ENCODE data around the gene CERS5.

CERS5 gene

DNA sequence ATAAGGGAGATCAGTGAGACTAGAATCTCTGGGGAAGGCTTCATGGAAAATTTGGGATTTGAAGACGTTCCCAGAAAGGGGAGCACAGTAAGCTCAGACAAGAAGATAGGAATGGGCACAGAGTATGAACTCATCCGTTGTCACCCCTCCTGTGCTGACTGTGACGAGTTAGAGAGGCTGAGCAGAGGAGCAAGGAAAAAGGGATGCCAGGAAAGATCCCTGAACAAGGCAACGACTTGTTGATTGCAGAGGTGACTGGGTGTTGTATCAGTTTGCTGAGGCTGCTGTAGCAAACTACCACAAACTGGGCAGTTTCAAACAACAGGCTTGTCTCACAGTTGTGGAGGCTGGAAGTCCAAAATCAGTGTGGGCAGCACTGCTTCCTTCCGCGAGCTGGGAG lies 69.2 kb downstream of the CERS5 start:
- TF ChIP-seq, protein P1, sequence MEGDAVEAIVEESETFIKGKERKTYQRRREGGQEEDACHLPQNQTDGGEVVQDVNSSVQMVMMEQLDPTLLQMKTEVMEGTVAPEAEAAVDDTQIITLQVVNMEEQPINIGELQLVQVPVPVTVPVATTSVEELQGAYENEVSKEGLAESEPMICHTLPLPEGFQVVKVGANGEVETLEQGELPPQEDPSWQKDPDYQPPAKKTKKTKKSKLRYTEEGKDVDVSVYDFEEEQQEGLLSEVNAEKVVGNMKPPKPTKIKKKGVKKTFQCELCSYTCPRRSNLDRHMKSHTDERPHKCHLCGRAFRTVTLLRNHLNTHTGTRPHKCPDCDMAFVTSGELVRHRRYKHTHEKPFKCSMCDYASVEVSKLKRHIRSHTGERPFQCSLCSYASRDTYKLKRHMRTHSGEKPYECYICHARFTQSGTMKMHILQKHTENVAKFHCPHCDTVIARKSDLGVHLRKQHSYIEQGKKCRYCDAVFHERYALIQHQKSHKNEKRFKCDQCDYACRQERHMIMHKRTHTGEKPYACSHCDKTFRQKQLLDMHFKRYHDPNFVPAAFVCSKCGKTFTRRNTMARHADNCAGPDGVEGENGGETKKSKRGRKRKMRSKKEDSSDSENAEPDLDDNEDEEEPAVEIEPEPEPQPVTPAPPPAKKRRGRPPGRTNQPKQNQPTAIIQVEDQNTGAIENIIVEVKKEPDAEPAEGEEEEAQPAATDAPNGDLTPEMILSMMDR (IDR thresholded peaks at IDR 0.05; ENCODE audit: borderline replicate concordance, control extremely low read depth, extremely low read depth, insufficient read depth, missing control alignments) = no peak
- in situ Hi-C loops (cut with MboI; ENCODE audit: low sequenced_read_pairs, unreplicated experiment) = no loop called here
- DNase-seq (ENCODE audit: low spot score) = no peak

DNA sequence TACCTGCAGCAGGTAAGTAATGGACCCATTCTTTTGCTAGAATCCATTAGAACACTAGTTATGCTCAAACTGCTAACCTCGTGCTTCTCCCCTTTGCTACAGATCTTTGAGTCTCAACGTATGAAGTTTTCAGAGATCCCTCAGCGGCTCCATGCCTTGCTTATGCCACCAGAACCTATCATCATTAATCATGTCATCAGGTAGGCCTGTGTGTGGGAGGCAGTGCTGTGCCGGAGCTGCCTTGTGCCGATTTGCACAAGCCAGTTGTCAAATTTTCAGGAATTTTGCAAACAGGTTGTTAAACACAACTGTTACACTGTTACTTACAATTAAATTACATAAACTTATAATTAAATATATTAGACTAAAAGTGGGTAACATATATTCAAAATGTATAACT lies 76.8 kb downstream of the CERS5 start:
- TF ChIP-seq, protein P1 (IDR thresholded peaks at IDR 0.05; ENCODE audit: borderline replicate concordance, control extremely low read depth, extremely low read depth, insufficient read depth, missing control alignments) = no peak
- in situ Hi-C loops (cut with MboI; ENCODE audit: low sequenced_read_pairs, unreplicated experiment) = no loop called here
- no peak for DNase-seq (ENCODE audit: low spot score)

DNA sequence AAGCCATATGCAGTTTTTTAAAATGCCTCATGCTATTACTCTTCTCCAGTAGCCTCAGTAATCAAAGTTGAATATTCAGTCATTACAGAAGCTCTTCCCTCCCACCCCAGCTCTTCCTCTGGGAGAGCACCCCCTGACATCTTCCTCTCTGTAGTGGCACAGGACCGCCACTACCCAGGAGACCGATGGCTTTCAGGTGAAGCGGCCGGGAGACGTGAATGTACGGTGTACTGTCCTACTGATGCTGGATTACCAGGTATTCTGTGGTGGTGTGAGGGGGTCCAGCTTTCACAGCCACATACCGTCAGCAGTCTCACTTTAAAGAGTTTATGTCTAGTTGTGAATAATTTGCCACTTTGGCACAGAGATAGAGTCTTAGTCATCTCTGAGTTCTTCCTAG lies 77.4 kb downstream of the CERS5 start:
- in situ Hi-C loops (cut with MboI; ENCODE audit: low sequenced_read_pairs, unreplicated experiment) = no loop called here
- TF ChIP-seq, protein P1 (IDR thresholded peaks at IDR 0.05; ENCODE audit: borderline replicate concordance, control extremely low read depth, extremely low read depth, insufficient read depth, missing control alignments) = no peak
- DNase-seq (ENCODE audit: low spot score) = no peak

DNA sequence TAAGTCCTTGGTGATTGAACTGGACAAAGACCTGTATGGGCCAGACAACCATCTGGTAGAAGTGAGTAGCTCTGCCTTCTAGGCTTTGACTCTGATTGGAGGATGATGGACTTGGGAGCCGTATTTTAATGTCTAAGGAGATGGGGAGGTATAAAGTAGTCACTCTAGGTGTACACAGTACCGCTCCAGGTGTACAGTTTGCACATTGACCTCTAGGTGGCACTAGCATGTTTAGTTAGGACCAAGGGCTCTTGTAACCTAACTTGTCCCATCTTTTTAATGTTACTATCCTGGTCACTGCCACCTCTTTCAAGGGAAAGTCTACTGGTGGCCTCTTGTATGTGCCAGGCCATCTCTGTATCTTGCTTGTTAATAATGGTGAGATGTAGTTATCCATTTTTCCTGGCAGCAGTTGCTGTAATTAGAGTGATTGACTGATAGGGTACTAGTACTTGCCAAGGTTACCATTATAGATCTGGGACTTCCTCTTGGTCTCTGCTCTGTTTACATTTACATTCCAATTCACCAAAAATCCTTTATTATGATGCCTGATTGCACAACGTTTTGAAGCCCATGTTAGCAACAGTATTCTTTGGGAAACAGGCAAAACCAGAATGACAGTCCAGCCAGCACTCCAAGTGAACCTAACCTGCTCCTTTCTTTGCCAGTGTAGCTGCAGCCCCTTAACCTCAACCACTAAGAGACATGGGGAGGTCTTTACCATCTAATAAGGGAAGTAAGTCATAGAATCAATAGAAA lies 78.4 kb downstream of the CERS5 start:
- in situ Hi-C loops (cut with MboI; ENCODE audit: low sequenced_read_pairs, unreplicated experiment) = no loop called here
- TF ChIP-seq, protein P1 (IDR thresholded peaks at IDR 0.05; ENCODE audit: borderline replicate concordance, control extremely low read depth, extremely low read depth, insufficient read depth, missing control alignments) = peak; percentile 67
- peak; percentile 76 for DNase-seq (ENCODE audit: low spot score)

DNA sequence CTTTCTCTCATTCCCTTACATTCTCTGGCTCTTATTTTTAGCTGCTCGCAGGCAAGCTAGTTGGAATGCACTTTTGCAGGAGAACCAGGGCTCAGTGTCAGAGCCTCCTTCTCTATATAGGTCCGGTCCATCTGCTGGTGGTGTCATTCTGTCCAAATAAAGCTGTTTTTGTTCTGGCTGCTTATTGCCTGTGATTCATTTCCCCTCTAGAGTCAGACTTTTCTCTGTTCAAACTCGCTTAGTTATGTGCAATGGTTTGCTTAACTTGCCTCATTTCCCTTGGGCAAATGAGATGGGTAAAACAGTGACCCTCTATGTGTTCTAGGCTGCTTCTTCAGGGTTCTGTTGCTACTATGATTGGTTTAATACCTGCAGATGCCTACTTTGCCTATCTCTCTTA lies 79.2 kb downstream of the CERS5 start:
- TF ChIP-seq, protein P1 (IDR thresholded peaks at IDR 0.05; ENCODE audit: borderline replicate concordance, control extremely low read depth, extremely low read depth, insufficient read depth, missing control alignments) = no peak
- in situ Hi-C loops (cut with MboI; ENCODE audit: low sequenced_read_pairs, unreplicated experiment) = no loop called here
- DNase-seq (ENCODE audit: low spot score) = no peak

DNA sequence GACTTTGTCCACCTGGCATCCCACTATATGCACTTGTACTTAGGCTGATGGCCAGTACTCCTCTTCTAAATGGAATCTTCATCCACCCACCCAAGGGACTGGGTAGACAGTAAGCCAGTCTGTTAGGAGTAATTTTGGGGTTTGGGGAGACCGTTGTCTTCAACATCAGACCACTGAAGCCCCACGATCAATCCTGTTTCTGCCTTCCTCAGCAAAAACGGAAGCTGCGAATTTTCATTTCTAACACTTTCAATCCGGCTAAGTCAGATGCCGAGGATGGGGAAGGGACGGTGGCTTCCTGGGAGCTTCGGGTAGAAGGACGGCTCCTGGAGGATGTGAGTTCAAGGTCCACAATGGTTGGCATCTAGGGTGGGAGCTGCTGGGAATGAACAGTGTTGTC lies 80.0 kb downstream of the CERS5 start:
- TF ChIP-seq, protein P1 (IDR thresholded peaks at IDR 0.05; ENCODE audit: borderline replicate concordance, control extremely low read depth, extremely low read depth, insufficient read depth, missing control alignments) = no peak
- no peak for DNase-seq (ENCODE audit: low spot score)
- in situ Hi-C loops (cut with MboI; ENCODE audit: low sequenced_read_pairs, unreplicated experiment) = no loop called here

Data from GM13976 (cell line).